GM19468 (cell line): ENCODE data around the gene DMXL2.
"Not testable (repeated sequence)": the region's sequence is repeated elsewhere in the genome, so short reads cannot be mapped to it uniquely, and the experiment has no call there.

ENCODE experiments used
- ATAC-seq: cut with Tn5 transposase; IDR thresholded peaks from one replicate; pipeline ENCODE4 v1.9.1; 2021; ENCODE audit warnings: mild to moderate bottlenecking, moderate library complexity, moderate number of reproducible peaks; ENCODE audit not compliant: unreplicated experiment; ENCODE audit errors: extremely low read depth

DMXL2 gene

DNA sequence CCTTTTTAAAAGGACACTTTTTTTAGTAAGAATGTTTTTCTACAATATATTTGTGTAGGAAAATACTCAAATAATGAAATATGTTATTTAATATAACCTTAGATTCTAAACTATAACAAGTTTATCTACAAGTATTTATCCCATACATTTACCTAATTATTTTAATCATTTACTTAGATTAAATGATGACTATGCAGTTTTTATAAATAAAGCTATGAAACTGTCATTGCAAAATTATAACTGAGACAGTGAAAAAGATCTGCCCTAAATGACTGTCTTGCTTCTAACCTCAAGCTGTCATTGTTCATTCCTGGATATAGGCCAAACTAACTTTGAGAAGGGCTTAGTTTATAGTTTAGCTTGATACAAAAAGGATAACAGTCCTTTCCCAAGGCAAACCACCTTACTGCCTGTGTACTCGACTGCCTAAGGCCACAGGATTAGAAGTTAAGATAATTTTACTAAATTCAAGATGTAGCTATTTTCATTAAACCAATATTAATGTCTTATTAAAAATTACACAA is 197.0 kb downstream of the DMXL2 start:
- ATAC-seq: no peak

DNA sequence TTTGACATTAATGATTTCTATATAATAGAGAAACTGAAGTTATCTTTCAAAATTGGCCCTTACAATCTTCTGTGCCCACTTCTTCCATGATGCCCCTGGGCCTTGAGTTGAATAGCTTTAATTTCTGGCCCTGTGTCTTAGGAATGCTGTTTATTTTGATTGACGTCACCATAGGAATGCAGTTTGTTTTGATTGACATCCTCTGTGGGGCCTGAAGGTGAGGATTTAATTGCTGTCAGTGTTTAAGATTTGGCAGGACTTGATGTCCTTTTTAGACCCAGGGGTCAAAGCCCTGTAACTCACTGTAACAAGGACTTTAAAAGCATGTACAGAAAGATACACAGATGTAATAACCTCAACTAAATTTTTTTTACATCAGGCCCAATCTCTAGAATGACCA is 197.8 kb downstream of the DMXL2 start:
- ATAC-seq: no peak

- not testable (repeated sequence) for ATAC-seq
Measured at GRCh38 chr15:51423040-51423439, 199.5 kb downstream of the DMXL2 start.

- no peak for ATAC-seq
Measured at GRCh38 chr15:51416129-51416528, 206.4 kb downstream of the DMXL2 start.

GRCh38 chr15:51414256-51414860 is 208.2 kb downstream of the DMXL2 start:
- ATAC-seq: no peak

- no peak for ATAC-seq
Measured at GRCh38 chr15:51405693-51406523, 216.7 kb downstream of the DMXL2 start.

DNA sequence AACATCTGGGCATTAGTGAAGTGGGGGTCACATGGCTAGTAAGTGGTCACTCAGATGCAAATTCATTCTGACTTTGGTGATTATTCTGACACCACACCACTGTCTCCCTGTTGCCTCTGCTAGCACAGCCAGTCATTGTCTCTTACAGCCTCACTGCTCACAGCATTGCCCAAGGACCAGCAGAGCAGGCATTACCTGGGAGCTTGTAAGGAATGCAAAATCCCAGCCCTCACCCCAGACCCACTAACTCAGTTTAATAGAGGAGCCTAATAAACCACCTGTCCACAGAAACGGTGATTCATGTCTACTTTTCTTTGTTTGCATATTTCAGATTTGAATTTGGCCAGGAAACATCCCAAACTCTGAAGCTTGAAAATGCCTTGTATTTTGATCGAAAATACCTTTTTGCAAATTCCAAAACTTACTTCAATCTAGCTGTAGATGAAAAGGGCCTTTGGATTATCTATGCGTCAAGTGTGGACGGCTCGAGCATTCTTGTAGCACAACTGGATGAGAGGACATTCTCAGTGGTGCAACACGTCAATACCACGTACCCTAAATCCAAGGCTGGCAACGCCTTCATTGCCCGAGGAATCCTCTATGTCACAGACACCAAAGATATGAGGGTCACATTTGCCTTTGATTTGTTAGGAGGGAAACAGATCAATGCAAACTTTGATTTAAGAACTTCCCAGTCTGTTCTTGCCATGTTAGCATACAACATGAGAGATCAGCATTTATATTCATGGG is 218.4 kb downstream of the DMXL2 start:
- no peak for ATAC-seq

DNA sequence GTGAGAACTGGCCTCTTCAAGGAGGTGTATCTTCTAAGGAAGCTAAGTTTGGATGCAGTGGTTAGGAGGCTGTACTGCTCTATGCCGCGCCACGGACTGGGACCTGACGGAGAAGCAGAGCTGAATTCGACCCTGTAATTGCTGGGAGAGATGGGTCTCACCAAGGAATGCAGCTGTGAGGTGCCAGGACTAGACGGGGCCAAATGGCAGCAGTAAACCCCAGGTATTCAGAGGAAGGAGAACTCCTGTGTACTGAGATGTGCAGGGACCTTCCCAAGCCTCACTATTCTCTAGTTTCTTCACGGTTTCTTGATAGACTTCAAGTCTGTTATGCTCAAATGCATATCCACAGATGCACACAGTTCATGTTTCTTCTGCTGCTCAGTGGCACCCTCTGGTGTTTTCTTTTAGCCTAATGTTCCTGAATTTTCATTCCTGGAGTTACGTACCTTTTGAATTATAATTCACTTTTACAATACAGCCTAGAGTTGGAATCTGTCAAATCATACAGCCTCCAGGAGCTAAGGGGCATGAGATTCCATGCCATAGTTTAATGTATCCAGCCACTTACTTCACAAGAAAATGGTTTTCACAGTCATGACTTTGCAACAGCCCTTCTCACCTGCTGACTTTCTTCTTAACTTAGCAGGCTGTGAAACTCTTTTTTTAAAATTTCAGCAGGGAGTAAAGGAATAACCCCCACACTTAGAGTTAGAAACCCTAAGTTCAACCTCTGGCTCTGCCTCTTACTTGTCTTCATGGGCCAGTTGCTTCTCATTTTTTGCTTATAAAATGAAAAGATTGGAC is 219.3 kb downstream of the DMXL2 start:
- ATAC-seq: no peak

- ATAC-seq: no peak
Measured at GRCh38 chr15:51401872-51402517, 220.6 kb downstream of the DMXL2 start.

GRCh38 chr15:51401051-51401780 is 221.4 kb downstream of the DMXL2 start:
- no peak for ATAC-seq

DNA sequence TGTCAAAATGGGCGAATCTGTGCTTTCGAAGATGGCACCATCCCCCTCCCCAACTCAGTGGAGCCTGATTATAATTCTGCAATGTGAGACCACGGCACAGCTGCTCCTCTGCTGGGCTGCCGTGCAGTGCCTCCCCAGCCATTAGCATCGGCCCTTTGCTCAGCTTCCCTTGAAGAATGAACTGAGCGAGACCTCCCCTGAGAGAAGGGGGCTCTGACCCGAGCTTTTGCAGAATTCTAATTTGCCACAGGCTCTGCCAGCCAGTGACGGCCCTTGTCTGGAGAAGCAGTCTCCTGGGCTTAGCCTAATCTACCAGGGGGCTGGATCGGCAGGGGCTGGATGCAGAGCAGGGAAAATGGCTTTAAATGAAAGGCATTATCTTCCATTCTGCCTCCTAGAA is 223.9 kb downstream of the DMXL2 start:
- ATAC-seq: no peak
